ENCODE results near the gene CYYR1.

Gene CYYR1

DNA sequence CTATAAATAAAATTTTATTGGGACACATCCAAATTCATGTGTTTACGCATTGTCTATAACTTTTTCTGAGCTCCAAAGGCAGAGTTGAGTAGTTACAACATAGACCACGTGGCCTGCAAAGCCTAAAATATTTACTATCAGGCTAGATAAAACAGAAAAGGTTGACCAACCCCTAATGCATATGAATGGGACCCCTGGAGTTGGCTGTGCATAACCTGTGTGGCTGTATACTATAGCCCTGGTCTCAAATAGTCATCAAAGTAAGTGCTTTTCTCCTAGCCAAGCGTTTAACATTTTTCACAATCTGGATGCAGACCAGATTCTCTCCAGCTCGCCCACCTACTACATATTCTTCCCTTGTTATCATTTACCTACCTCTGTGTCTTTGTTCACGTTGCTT, 60.4 kb downstream of the CYYR1 start:
- TF ChIP-seq KLF10 (tag by site-specific recombination; IDR thresholded peaks at IDR 0.05), result no peak
- TF ChIP-seq ZNF621 (tag by site-specific recombination; IDR thresholded peaks at IDR 0.05), result no peak
- TF ChIP-seq ZNF654 (tag by site-specific recombination; IDR thresholded peaks at IDR 0.05; ENCODE audit: low read depth), result no peak
- no peak for TF ChIP-seq ZNF133 (tag by site-specific recombination; IDR thresholded peaks at IDR 0.05)
- TF ChIP-seq SP3 (tag by site-specific recombination; IDR thresholded peaks at IDR 0.05), result no peak
- no peak for TF ChIP-seq ZNF16 (tag by site-specific recombination; IDR thresholded peaks at IDR 0.05; ENCODE audit: low read depth)
- TF ChIP-seq ZNF311 (tag by site-specific recombination; IDR thresholded peaks at IDR 0.05; ENCODE audit: borderline replicate concordance), result no peak
- TF ChIP-seq ZXDB (tag by site-specific recombination; IDR thresholded peaks at IDR 0.05), result no peak
- no peak for TF ChIP-seq OVOL3 (tag by site-specific recombination; IDR thresholded peaks at IDR 0.05)
- TF ChIP-seq ZFP37 (tag by site-specific recombination; IDR thresholded peaks at IDR 0.05), result no peak
- no peak for TF ChIP-seq SETDB1 (IDR thresholded peaks at IDR 0.05; ENCODE audit: insufficient read length, low read length)
- no peak for TF ChIP-seq GLI4 (tag by site-specific recombination; IDR thresholded peaks at IDR 0.05)
- no peak for TF ChIP-seq ZNF596 (tag by site-specific recombination; IDR thresholded peaks at IDR 0.05)
- TF ChIP-seq ZBTB7A (tag by site-specific recombination; IDR thresholded peaks at IDR 0.05; ENCODE audit: low read depth), result no peak
- no peak for TF ChIP-seq ZNF157 (tag by site-specific recombination; IDR thresholded peaks at IDR 0.05)
- TF ChIP-seq, protein P1, sequence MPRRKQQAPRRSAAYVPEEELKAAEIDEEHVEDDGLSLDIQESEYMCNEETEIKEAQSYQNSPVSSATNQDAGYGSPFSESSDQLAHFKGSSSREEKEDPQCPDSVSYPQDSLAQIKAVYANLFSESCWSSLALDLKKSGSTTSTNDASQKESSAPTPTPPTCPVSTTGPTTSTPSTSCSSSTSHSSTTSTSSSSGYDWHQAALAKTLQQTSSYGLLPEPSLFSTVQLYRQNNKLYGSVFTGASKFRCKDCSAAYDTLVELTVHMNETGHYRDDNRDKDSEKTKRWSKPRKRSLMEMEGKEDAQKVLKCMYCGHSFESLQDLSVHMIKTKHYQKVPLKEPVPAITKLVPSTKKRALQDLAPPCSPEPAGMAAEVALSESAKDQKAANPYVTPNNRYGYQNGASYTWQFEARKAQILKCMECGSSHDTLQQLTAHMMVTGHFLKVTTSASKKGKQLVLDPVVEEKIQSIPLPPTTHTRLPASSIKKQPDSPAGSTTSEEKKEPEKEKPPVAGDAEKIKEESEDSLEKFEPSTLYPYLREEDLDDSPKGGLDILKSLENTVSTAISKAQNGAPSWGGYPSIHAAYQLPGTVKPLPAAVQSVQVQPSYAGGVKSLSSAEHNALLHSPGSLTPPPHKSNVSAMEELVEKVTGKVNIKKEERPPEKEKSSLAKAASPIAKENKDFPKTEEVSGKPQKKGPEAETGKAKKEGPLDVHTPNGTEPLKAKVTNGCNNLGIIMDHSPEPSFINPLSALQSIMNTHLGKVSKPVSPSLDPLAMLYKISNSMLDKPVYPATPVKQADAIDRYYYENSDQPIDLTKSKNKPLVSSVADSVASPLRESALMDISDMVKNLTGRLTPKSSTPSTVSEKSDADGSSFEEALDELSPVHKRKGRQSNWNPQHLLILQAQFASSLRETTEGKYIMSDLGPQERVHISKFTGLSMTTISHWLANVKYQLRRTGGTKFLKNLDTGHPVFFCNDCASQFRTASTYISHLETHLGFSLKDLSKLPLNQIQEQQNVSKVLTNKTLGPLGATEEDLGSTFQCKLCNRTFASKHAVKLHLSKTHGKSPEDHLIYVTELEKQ (tag by site-specific recombination; IDR thresholded peaks at IDR 0.05; ENCODE audit: borderline replicate concordance), result no peak
- no peak for TF ChIP-seq ZNF501 (tag by site-specific recombination; IDR thresholded peaks at IDR 0.05)
- no peak for TF ChIP-seq MYNN (tag by site-specific recombination; IDR thresholded peaks at IDR 0.05; ENCODE audit: borderline replicate concordance)
- H3K4me1 ChIP-seq (ENCODE audit: control insufficient read depth, insufficient read depth, low read length), result no peaks in the 10 kb centered on the region
- no peak overlapping the region for H3K27ac ChIP-seq (ENCODE audit: extremely low read depth, low read depth, low read length)
- H3K9me3 ChIP-seq (ENCODE audit: control insufficient read depth, insufficient read depth, low read depth, low read length), result no peaks in the 10 kb centered on the region
- ChIA-PET POLR2A (no interaction called here), CTCF (interaction anchor here (0.7 kb wide), 1 partner anchor 50 kb away, joined by 3 read pairs; no protein-coding TSS in a partner anchor)
- no peak overlapping the region for H3K4me3 ChIP-seq (ENCODE audit: low read depth, low read length)
- H3K36me3 ChIP-seq (ENCODE audit: control insufficient read depth in 2 of 2, insufficient read depth in 1 of 2, low read length in 2 of 2), result no peaks in the 10 kb centered on the region

DNA sequence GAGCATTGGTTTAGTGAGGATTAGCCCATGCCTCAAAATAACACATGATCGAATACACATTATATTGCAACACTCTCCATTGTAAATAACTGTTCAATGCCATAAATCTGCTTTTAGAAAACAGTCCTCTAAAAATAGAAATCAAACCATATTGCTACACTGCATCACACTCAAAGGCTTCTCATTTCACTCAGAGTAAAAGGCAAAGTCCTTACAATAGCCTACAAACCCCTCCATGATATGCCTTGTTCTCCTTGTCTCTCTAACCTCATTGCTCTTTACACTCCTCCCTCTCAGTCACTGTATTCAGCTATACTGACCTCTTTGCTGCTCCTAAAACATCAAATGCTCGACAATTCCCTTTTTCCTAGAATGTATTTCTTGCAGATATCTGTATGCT, 64.2 kb downstream of the CYYR1 start:
- H3K4me1 ChIP-seq (ENCODE audit: control insufficient read depth, insufficient read depth, low read length), result no peaks in the 10 kb centered on the region
- no peak overlapping the region for H3K27ac ChIP-seq (ENCODE audit: extremely low read depth, low read depth, low read length)
- POLR2A ChIA-PET, result no interaction called here
- CTCF ChIA-PET, result interaction anchor here (0.5 kb wide), 1 partner anchor 9 kb away, joined by 3 read pairs; no protein-coding TSS in a partner anchor
- H3K9me3 ChIP-seq (ENCODE audit: control insufficient read depth, insufficient read depth, low read depth, low read length), result no peaks in the 10 kb centered on the region
- no peak for TF ChIP-seq ZXDB (tag by site-specific recombination; IDR thresholded peaks at IDR 0.05)
- TF ChIP-seq ZNF560 (tag by site-specific recombination; IDR thresholded peaks at IDR 0.05; ENCODE audit: borderline replicate concordance), result no peak
- TF ChIP-seq ZNF221 (tag by site-specific recombination; IDR thresholded peaks at IDR 0.05; ENCODE audit: borderline replicate concordance), result no peak
- TF ChIP-seq SCRT2 (tag by site-specific recombination; IDR thresholded peaks at IDR 0.05), result no peak
- TF ChIP-seq GFI1B (tag by site-specific recombination; IDR thresholded peaks at IDR 0.05), result no peak
- TF ChIP-seq ZNF175 (tag by site-specific recombination; IDR thresholded peaks at IDR 0.05), result no peak
- TF ChIP-seq ZNF501 (tag by site-specific recombination; IDR thresholded peaks at IDR 0.05), result no peak
- no peak for TF ChIP-seq ZNF146 (tag by site-specific recombination; IDR thresholded peaks at IDR 0.05)
- TF ChIP-seq, protein P2, sequence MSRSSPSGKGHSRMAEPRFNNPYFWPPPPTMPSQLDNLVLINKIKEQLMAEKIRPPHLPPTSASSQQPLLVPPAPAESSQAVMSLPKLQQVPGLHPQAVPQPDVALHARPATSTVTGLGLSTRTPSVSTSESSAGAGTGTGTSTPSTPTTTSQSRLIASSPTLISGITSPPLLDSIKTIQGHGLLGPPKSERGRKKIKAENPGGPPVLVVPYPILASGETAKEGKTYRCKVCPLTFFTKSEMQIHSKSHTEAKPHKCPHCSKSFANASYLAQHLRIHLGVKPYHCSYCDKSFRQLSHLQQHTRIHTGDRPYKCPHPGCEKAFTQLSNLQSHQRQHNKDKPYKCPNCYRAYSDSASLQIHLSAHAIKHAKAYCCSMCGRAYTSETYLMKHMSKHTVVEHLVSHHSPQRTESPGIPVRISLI (tag by site-specific recombination; IDR thresholded peaks at IDR 0.05), result no peak
- TF ChIP-seq, protein P3, sequence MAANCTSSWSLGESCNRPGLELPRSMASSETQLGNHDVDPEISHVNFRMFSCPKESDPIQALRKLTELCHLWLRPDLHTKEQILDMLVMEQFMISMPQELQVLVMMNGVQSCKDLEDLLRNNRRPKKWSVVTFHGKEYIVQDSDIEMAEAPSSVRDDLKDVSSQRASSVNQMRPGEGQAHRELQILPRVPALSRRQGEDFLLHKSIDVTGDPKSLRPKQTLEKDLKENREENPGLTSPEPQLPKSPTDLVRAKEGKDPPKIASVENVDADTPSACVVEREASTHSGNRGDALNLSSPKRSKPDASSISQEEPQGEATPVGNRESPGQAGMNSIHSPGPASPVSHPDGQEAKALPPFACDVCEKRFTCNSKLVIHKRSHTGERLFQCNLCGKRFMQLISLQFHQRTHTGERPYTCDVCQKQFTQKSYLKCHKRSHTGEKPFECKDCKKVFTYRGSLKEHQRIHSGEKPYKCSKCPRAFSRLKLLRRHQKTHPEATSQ (tag by site-specific recombination; IDR thresholded peaks at IDR 0.05), result no peak
- no peak for TF ChIP-seq ZSCAN30 (tag by site-specific recombination; IDR thresholded peaks at IDR 0.05)
- no peak for TF ChIP-seq ZFP41 (tag by site-specific recombination; IDR thresholded peaks at IDR 0.05; ENCODE audit: borderline replicate concordance)
- TF ChIP-seq ZNF624 (tag by site-specific recombination; IDR thresholded peaks at IDR 0.05), result no peak
- no peak for TF ChIP-seq ZNF621 (tag by site-specific recombination; IDR thresholded peaks at IDR 0.05)
- TF ChIP-seq ZNF416 (tag by site-specific recombination; IDR thresholded peaks at IDR 0.05), result no peak
- TF ChIP-seq ZNF610 (tag by site-specific recombination; IDR thresholded peaks at IDR 0.05; ENCODE audit: borderline replicate concordance), result no peak
- TF ChIP-seq TCF7L2 (IDR thresholded peaks at IDR 0.05; ENCODE audit: borderline replicate concordance, low read depth, low read length), result no peak
- no peaks in the 10 kb centered on the region for H3K36me3 ChIP-seq (ENCODE audit: control insufficient read depth in 2 of 2, insufficient read depth in 1 of 2, low read length in 2 of 2)
- H3K4me3 ChIP-seq (ENCODE audit: low read depth, low read length), result no peak overlapping the region
